ENCODE results near the gene NOP56.

- TF ChIP-seq CTCF (IDR thresholded peaks at IDR 0.05) (no peak), EP300 (IDR thresholded peaks at IDR 0.05) (no peak)
Measured at GRCh38 chr20:2655331-2656116, 3.1 kb downstream of the NOP56 start.
